C4-2B (cell line): ENCODE data around the gene GTF2IRD2.
"Not testable (repeated sequence)": the region's sequence is repeated elsewhere in the genome, so short reads cannot be mapped to it uniquely, and the experiment has no call there.

Source experiments
- ZFX ChIP-seq: fragments of 450-650 bp; IDR thresholded peaks from 2 replicates; pipeline ENCODE4 v1.6.1; 2017
- TF ChIP-seq, protein P1 (sequence below): fragments of 450-650 bp; conservative IDR thresholded peaks from 2 replicates; pipeline ENCODE4 v1.5.1; 2017; ENCODE audit warnings: mild to moderate bottlenecking

DNA sequence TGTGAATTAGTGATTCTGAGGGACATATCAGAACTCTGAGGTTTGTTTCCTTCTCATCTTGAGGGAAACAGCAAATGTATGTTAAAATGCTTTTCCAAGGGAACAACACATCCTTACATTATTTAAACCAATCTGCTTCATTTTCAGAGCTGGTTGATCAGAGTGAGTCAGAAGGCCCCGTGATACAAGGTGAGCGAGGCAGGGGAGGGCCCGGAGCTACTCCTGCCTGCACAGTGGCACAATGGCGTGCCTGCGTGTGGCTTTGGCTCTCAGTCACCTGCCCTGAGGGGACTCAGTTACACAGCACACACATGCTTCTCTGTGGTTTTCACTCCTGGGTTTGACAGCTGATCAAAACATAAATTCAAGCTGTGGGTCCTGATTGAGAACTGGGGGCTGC lies 94.7 kb downstream of the GTF2IRD2 start:
- TF ChIP-seq, protein P1, sequence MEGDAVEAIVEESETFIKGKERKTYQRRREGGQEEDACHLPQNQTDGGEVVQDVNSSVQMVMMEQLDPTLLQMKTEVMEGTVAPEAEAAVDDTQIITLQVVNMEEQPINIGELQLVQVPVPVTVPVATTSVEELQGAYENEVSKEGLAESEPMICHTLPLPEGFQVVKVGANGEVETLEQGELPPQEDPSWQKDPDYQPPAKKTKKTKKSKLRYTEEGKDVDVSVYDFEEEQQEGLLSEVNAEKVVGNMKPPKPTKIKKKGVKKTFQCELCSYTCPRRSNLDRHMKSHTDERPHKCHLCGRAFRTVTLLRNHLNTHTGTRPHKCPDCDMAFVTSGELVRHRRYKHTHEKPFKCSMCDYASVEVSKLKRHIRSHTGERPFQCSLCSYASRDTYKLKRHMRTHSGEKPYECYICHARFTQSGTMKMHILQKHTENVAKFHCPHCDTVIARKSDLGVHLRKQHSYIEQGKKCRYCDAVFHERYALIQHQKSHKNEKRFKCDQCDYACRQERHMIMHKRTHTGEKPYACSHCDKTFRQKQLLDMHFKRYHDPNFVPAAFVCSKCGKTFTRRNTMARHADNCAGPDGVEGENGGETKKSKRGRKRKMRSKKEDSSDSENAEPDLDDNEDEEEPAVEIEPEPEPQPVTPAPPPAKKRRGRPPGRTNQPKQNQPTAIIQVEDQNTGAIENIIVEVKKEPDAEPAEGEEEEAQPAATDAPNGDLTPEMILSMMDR = not testable (repeated sequence)
- not testable (repeated sequence) for TF ChIP-seq ZFX
